NCI-H146 treated with DMSO at 0.1 percent for 48 hours (cell line): Measurements from ENCODE around the gene SP100.

ENCODE experiments used
- DNase-seq: peaks from one replicate; lab custom pipeline; 2025; ENCODE audit not compliant: unreplicated experiment; lab: John Stamatoyannopoulos, UW

SP100 gene

GRCh38 chr2:230537531-230537976 is 121.6 kb downstream of the SP100 start:
- DNase-seq = no peak

- no peak for DNase-seq
These were observed 124.3 kb downstream of the SP100 start for GRCh38 chr2:230540332-230540731.

- no peak for DNase-seq
These were observed 126.0 kb downstream of the SP100 start for GRCh38 chr2:230541934-230542380.

- no peak for DNase-seq
These were observed 126.8 kb downstream of the SP100 start for GRCh38 chr2:230542751-230543150.

GRCh38 chr2:230552181-230552580 is 136.2 kb downstream of the SP100 start:
- no peak for DNase-seq

- no peak for DNase-seq
These were observed 141.1 kb downstream of the SP100 start for GRCh38 chr2:230557065-230557464.

- DNase-seq = no peak
These were observed 149.1 kb downstream of the SP100 start for GRCh38 chr2:230564805-230565779.

- no peak for DNase-seq
These were observed 153.3 kb downstream of the SP100 start for GRCh38 chr2:230569298-230569697.

- no peak for DNase-seq
These were observed 155.0 kb downstream of the SP100 start for GRCh38 chr2:230570987-230571386.

GRCh38 chr2:230575642-230576324 is 159.8 kb downstream of the SP100 start:
- no peak for DNase-seq

- DNase-seq = no peak
These were observed 161.1 kb downstream of the SP100 start for GRCh38 chr2:230577114-230577513.

- DNase-seq = no peak
These were observed 162.1 kb downstream of the SP100 start for GRCh38 chr2:230578106-230578505.

GRCh38 chr2:230582851-230583283 is 166.9 kb downstream of the SP100 start:
- no peak for DNase-seq

- DNase-seq = no peak
These were observed 167.6 kb downstream of the SP100 start for GRCh38 chr2:230583581-230583980.

GRCh38 chr2:230586328-230586982 is 170.5 kb downstream of the SP100 start:
- DNase-seq = no peak

GRCh38 chr2:230589025-230589424 is 173.0 kb downstream of the SP100 start:
- no peak for DNase-seq

- no peak for DNase-seq
These were observed 173.6 kb downstream of the SP100 start for GRCh38 chr2:230589497-230590015.

- DNase-seq = no peak
These were observed 174.3 kb downstream of the SP100 start for GRCh38 chr2:230590333-230590732.

GRCh38 chr2:230591850-230592249 is 175.8 kb downstream of the SP100 start:
- DNase-seq = no peak

- no peak for DNase-seq
These were observed 176.8 kb downstream of the SP100 start for GRCh38 chr2:230592775-230593174.
